ENCODE results near the gene EVPL. TPM values are rescaled to one million over a fixed set of nuclear protein-coding genes. Genes with fewer than 3 reads are reported as not detected.

The EVPL gene
- total RNA-seq, 2 experiments from 2014 or later: 5.1 to 9.9 TPM

GRCh38 chr17:76017481-76018339 is 9.4 kb downstream of the EVPL start:
- CTCF ChIA-PET (ENCODE audit: unreplicated experiment): interaction anchor here (0.8 to 1.4 kb wide), 2 partner anchors 12 to 87 kb away, joined by 3 read pairs; no protein-coding TSS in a partner anchor

GRCh38 chr17:76014925-76015261 is 12.2 kb downstream of the EVPL start:
- ChIA-PET POLR2A (interaction anchor here (0.7 to 1.5 kb wide), 3 partner anchors 32 to 89 kb away, joined by 3 to 5 read pairs (median 4); partner anchors contain the start of gene EXOC7), CTCF (ENCODE audit: unreplicated experiment) (interaction anchor here (0.6 to 1.4 kb wide), 5 partner anchors 18 to 89 kb away, joined by 3 to 6 read pairs (median 4); partner anchors contain the start of gene EXOC7)
- Histone ChIP-seq H3K4me1 (ENCODE audit: insufficient read depth, low read length, poor library complexity, severe bottlenecking) (peaks cover 19% of the 10 kb centered on the region), H3K36me3 (ENCODE audit: insufficient read depth, low read length) (no peaks in the 10 kb centered on the region), H2AFZ (ENCODE audit: low read length) (no peak overlapping the region), H3K9me3 (ENCODE audit: low read length) (no peaks in the 10 kb centered on the region), H3K4me3 (ENCODE audit: low read depth, low read length, poor library complexity, severe bottlenecking) (no peak overlapping the region), H3K79me2 (ENCODE audit: insufficient read depth, low read depth, low read length) (no peaks in the 10 kb centered on the region), H3K27ac (ENCODE audit: low read depth, low read length, poor library complexity, severe bottlenecking) (no peak overlapping the region), H4K20me1 (ENCODE audit: insufficient read depth, low read length) (no peaks in the 10 kb centered on the region), H3K4me2 (ENCODE audit: low read length) (no peak overlapping the region), H3K9me2 (ENCODE audit: insufficient read depth, low read length) (no peaks in the 10 kb centered on the region)
- TF ChIP-seq EZH2phosphoT487 (IDR thresholded peaks at IDR 0.05; ENCODE audit: borderline replicate concordance, low read depth, low read length) (no peak), CTCF (conservative IDR thresholded peaks at IDR 0.05; ENCODE audit: low read length) (no peak)
- intact Hi-C loops (cut with micrococcal nuclease; ENCODE audit: unreplicated experiment): loop anchor here (1.0 to 5.0 kb wide), 6 partner anchors 34 to 284 kb away; partner anchors contain the start of genes EXOC7 and SRP68
- no peak for DNase-seq (ENCODE audit: low spot score)
- BruUV-seq (replicated peaks): no TSS peak

More at GRCh38 chr17:76017481-76018339, 9.4 kb downstream of the EVPL start:
- no peaks in the 10 kb centered on the region for H3K9me2 ChIP-seq (ENCODE audit: insufficient read depth, low read length)
- H3K4me2 ChIP-seq (ENCODE audit: low read length): no peak overlapping the region
- H2AFZ ChIP-seq (ENCODE audit: low read length): no peak overlapping the region
- no peak overlapping the region for H3K4me3 ChIP-seq (ENCODE audit: low read depth, low read length, poor library complexity, severe bottlenecking)
- POLR2A ChIA-PET: interaction anchor here (0.6 kb wide), 1 partner anchor 28 kb away, joined by 3 read pairs; no protein-coding TSS in a partner anchor
- DNase-seq (ENCODE audit: low spot score): no peak
- H3K27ac ChIP-seq (ENCODE audit: low read depth, low read length, poor library complexity, severe bottlenecking): no peak overlapping the region
- H3K4me1 ChIP-seq (ENCODE audit: insufficient read depth, low read length, poor library complexity, severe bottlenecking): peaks cover 40% of the 10 kb centered on the region
- H4K20me1 ChIP-seq (ENCODE audit: insufficient read depth, low read length): no peaks in the 10 kb centered on the region
- no peaks in the 10 kb centered on the region for H3K9me3 ChIP-seq (ENCODE audit: low read length)
- H3K79me2 ChIP-seq (ENCODE audit: insufficient read depth, low read depth, low read length): no peaks in the 10 kb centered on the region
- TF ChIP-seq CTCF (conservative IDR thresholded peaks at IDR 0.05; ENCODE audit: low read length) (no peak), EZH2phosphoT487 (IDR thresholded peaks at IDR 0.05; ENCODE audit: borderline replicate concordance, low read depth, low read length) (no peak)
- BruUV-seq (replicated peaks): no TSS peak
- H3K36me3 ChIP-seq (ENCODE audit: insufficient read depth, low read length): no peaks in the 10 kb centered on the region
- intact Hi-C loops (cut with micrococcal nuclease; ENCODE audit: unreplicated experiment): no loop called here

All from OCI-LY7 (cell line).